Glutamatergic neuron (in vitro differentiated cells): ENCODE data around the gene COL13A1. TPM values are rescaled to one million over a fixed set of nuclear protein-coding genes. Genes with fewer than 3 reads are reported as not detected.

Source experiments
- DNase-seq: peaks from one replicate; pipeline ENCODE4 v3.0.0; 2022
- H3K27ac Mint-ChIP-seq: one replicate; pipeline ENCODE4 v1.8.0; 2020; ENCODE audit warnings: mild to moderate bottlenecking, mixed read lengths, inconsistent platforms; ENCODE audit not compliant: unreplicated experiment
- H3K27me3 Mint-ChIP-seq: one replicate; pipeline ENCODE4 v1.8.0; 2020; ENCODE audit warnings: mild to moderate bottlenecking, moderate library complexity, mixed read lengths, inconsistent platforms; ENCODE audit not compliant: unreplicated experiment
- H3K36me3 Mint-ChIP-seq: one replicate; pipeline ENCODE4 v1.8.0; 2020; ENCODE audit warnings: mild to moderate bottlenecking, mixed read lengths, inconsistent platforms; ENCODE audit not compliant: unreplicated experiment
- H3K4me1 Mint-ChIP-seq: one replicate; pipeline ENCODE4 v1.8.0; 2020; ENCODE audit warnings: mild to moderate bottlenecking, low read depth, mixed read lengths, inconsistent platforms; ENCODE audit not compliant: unreplicated experiment
- H3K4me3 Mint-ChIP-seq: one replicate; pipeline ENCODE4 v1.8.0; 2020; ENCODE audit warnings: mild to moderate bottlenecking, mixed read lengths, inconsistent platforms; ENCODE audit not compliant: unreplicated experiment
- H3K9me3 Mint-ChIP-seq: one replicate; pipeline ENCODE4 v1.8.0; 2020; ENCODE audit warnings: mild to moderate bottlenecking, moderate library complexity, mixed read lengths, inconsistent platforms; ENCODE audit not compliant: unreplicated experiment
- CTCF ChIP-seq: fragments of 200-600 bp; sonication (generic); IDR thresholded peaks from one replicate; pipeline ENCODE4 v1.5.0; 2021; ENCODE audit not compliant: partially characterized antibody, unreplicated experiment
- total RNA-seq: library from RNA; stranded (reverse); fragmentation: NEBNext Ultra II Directional; extraction: Animal tissue kit (Norgen Biotek cat#: 25700); gene quantifications from one replicate; pipeline ENCODE4 v1.2.1, GENCODE V29; 2021; ENCODE audit not compliant: unreplicated experiment

COL13A1 gene
- total RNA-seq, 1 donor from 2014 or later = 8.5 TPM

GRCh38 chr10:69849825-69850224 lies 48.1 kb downstream of the COL13A1 start:
- H3K27ac Mint-ChIP-seq = no peak overlapping the region
- peaks cover 10% of the 10 kb centered on the region for H3K27me3 Mint-ChIP-seq
- H3K4me3 Mint-ChIP-seq = no peak overlapping the region
- H3K36me3 Mint-ChIP-seq = no peaks in the 10 kb centered on the region
- no peak for DNase-seq
- H3K9me3 Mint-ChIP-seq = peaks cover 10% of the 10 kb centered on the region
- TF ChIP-seq CTCF = no peak
- H3K4me1 Mint-ChIP-seq = peaks cover 47% of the 10 kb centered on the region

- peaks cover 7% of the 10 kb centered on the region for H3K27me3 Mint-ChIP-seq
- no peak for TF ChIP-seq CTCF
- H3K9me3 Mint-ChIP-seq = peaks cover 10% of the 10 kb centered on the region
- H3K36me3 Mint-ChIP-seq = no peaks in the 10 kb centered on the region
- peaks cover 47% of the 10 kb centered on the region for H3K4me1 Mint-ChIP-seq
- H3K27ac Mint-ChIP-seq = no peak overlapping the region
- H3K4me3 Mint-ChIP-seq = no peak overlapping the region
- DNase-seq = no peak
These were observed 48.7 kb downstream of the COL13A1 start for GRCh38 chr10:69850440-69850839.

- no peak overlapping the region for H3K27ac Mint-ChIP-seq
- peaks cover 11% of the 10 kb centered on the region for H3K27me3 Mint-ChIP-seq
- H3K4me1 Mint-ChIP-seq = peaks cover 43% of the 10 kb centered on the region
- H3K9me3 Mint-ChIP-seq = peaks cover 10% of the 10 kb centered on the region
- no peaks in the 10 kb centered on the region for H3K36me3 Mint-ChIP-seq
- no peak for TF ChIP-seq CTCF
- no peak for DNase-seq
- no peak overlapping the region for H3K4me3 Mint-ChIP-seq
These were observed 49.6 kb downstream of the COL13A1 start for GRCh38 chr10:69851306-69851705.

GRCh38 chr10:69853064-69853463 lies 51.4 kb downstream of the COL13A1 start:
- peaks cover 29% of the 10 kb centered on the region for H3K4me1 Mint-ChIP-seq
- peaks cover 7% of the 10 kb centered on the region for H3K9me3 Mint-ChIP-seq
- no peaks in the 10 kb centered on the region for H3K36me3 Mint-ChIP-seq
- H3K4me3 Mint-ChIP-seq = no peak overlapping the region
- H3K27me3 Mint-ChIP-seq = peaks cover 11% of the 10 kb centered on the region
- TF ChIP-seq CTCF = no peak
- no peak for DNase-seq
- H3K27ac Mint-ChIP-seq = peak overlapping the region; percentile 56

- no peak for TF ChIP-seq CTCF
- peaks cover 6% of the 10 kb centered on the region for H3K9me3 Mint-ChIP-seq
- no peak overlapping the region for H3K4me3 Mint-ChIP-seq
- H3K36me3 Mint-ChIP-seq = no peaks in the 10 kb centered on the region
- no peak for DNase-seq
- H3K27me3 Mint-ChIP-seq = peaks cover 11% of the 10 kb centered on the region
- H3K4me1 Mint-ChIP-seq = peaks cover 21% of the 10 kb centered on the region
- no peak overlapping the region for H3K27ac Mint-ChIP-seq
These were observed 53.0 kb downstream of the COL13A1 start for GRCh38 chr10:69854511-69855345.
